ENCODE results near the gene TIFAB.

- TF ChIP-seq ISL1 (CRISPR knock-in tag; IDR thresholded peaks at IDR 0.05) (no peak), ESRRG (CRISPR knock-in tag; IDR thresholded peaks at IDR 0.05) (no peak), BACH2 (CRISPR knock-in tag; IDR thresholded peaks at IDR 0.05; ENCODE audit: borderline replicate concordance) (no peak), TCF4 (CRISPR knock-in tag; IDR thresholded peaks at IDR 0.05; ENCODE audit: borderline replicate concordance) (no peak), SNAI2 (CRISPR knock-in tag; IDR thresholded peaks at IDR 0.05) (no peak), PATZ1 (CRISPR knock-in tag; IDR thresholded peaks at IDR 0.05; ENCODE audit: borderline replicate concordance) (no peak)
- TF ChIP-seq, protein P1, sequence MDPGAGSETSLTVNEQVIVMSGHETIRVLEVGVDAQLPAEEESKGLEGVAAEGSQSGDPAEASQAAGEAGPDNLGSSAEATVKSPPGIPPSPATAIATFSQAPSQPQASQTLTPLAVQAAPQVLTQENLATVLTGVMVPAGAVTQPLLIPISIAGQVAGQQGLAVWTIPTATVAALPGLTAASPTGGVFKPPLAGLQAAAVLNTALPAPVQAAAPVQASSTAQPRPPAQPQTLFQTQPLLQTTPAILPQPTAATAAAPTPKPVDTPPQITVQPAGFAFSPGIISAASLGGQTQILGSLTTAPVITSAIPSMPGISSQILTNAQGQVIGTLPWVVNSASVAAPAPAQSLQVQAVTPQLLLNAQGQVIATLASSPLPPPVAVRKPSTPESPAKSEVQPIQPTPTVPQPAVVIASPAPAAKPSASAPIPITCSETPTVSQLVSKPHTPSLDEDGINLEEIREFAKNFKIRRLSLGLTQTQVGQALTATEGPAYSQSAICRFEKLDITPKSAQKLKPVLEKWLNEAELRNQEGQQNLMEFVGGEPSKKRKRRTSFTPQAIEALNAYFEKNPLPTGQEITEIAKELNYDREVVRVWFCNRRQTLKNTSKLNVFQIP (CRISPR knock-in tag; IDR thresholded peaks at IDR 0.05; ENCODE audit: borderline replicate concordance, low read depth): no peak
- TF ChIP-seq, protein P2, sequence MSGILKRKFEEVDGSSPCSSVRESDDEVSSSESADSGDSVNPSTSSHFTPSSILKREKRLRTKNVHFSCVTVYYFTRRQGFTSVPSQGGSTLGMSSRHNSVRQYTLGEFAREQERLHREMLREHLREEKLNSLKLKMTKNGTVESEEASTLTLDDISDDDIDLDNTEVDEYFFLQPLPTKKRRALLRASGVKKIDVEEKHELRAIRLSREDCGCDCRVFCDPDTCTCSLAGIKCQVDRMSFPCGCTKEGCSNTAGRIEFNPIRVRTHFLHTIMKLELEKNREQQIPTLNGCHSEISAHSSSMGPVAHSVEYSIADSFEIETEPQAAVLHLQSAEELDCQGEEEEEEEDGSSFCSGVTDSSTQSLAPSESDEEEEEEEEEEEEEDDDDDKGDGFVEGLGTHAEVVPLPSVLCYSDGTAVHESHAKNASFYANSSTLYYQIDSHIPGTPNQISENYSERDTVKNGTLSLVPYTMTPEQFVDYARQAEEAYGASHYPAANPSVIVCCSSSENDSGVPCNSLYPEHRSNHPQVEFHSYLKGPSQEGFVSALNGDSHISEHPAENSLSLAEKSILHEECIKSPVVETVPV (CRISPR knock-in tag; IDR thresholded peaks at IDR 0.05): no peak
These were observed 16.4 kb upstream of the TIFAB start for GRCh38 chr5:135468541-135468940.
